ENCODE data around the gene LGR6.

Gene LGR6

GRCh38 chr1:202159534-202160371 is 33.8 kb upstream of the LGR6 start:
- Histone ChIP-seq H3K4me1 (ENCODE audit: control insufficient read depth, insufficient read depth, low read length) (peaks cover 14% of the 10 kb centered on the region; the same call in 1 of the 2 replicates), H3K36me3 (ENCODE audit: control insufficient read depth, insufficient read depth, low read length) (no peaks in the 10 kb centered on the region), H3K27me3 (ENCODE audit: control insufficient read depth, insufficient read depth, low read length) (no peaks in the 10 kb centered on the region), H3K9me3 (ENCODE audit: control insufficient read depth, insufficient read depth, low read length) (no peaks in the 10 kb centered on the region), H3K9ac (ENCODE audit: low read depth, low read length) (no peak overlapping the region), H3K4me3 (ENCODE audit: low read depth, low read length) (no peak overlapping the region), H3K27ac (ENCODE audit: low read depth, low read length) (no peak overlapping the region)

- no peak within 1 kb of the TSS for H3K27ac ChIP-seq (ENCODE audit: low read depth, low read length)
- no peaks in the 10 kb centered on the region for H3K27me3 ChIP-seq (ENCODE audit: control insufficient read depth, insufficient read depth, low read length)
- no peaks in the 10 kb centered on the region for H3K36me3 ChIP-seq (ENCODE audit: control insufficient read depth, insufficient read depth, low read length)
- no peak within 1 kb of the TSS for H3K9ac ChIP-seq (ENCODE audit: low read depth, low read length)
- no peak within 1 kb of the TSS for H3K4me3 ChIP-seq (ENCODE audit: low read depth, low read length)
- peaks cover 14% of the 10 kb centered on the region; the same call in 1 of the 2 replicates for H3K4me1 ChIP-seq (ENCODE audit: control insufficient read depth, insufficient read depth, low read length)
- H3K9me3 ChIP-seq (ENCODE audit: control insufficient read depth, insufficient read depth, low read length) = no peaks in the 10 kb centered on the region
Observed at GRCh38 chr1:202160377-202160940, 33.1 kb upstream of the LGR6 start, which contains the start of gene PTPN7. Gene PTPN7, minus strand, starts transcription at chr1:202160602. Its CDS starts 1,200 bp downstream, at chr1:202159402.

GRCh38 chr1:202161151-202162046 is 32.2 kb upstream of the LGR6 start:
- no peaks in the 10 kb centered on the region for H3K9me3 ChIP-seq (ENCODE audit: control insufficient read depth, insufficient read depth, low read length)
- no peak overlapping the region for H3K4me3 ChIP-seq (ENCODE audit: low read depth, low read length)
- no peaks in the 10 kb centered on the region for H3K36me3 ChIP-seq (ENCODE audit: control insufficient read depth, insufficient read depth, low read length)
- no peaks in the 10 kb centered on the region for H3K27me3 ChIP-seq (ENCODE audit: control insufficient read depth, insufficient read depth, low read length)
- H3K27ac ChIP-seq (ENCODE audit: low read depth, low read length) = no peak overlapping the region
- no peak overlapping the region for H3K9ac ChIP-seq (ENCODE audit: low read depth, low read length)
- H3K4me1 ChIP-seq (ENCODE audit: control insufficient read depth, insufficient read depth, low read length) = peaks cover 20% of the 10 kb centered on the region; the same call in 1 of the 2 replicates

- Histone ChIP-seq H3K36me3 (ENCODE audit: control insufficient read depth, insufficient read depth, low read length) (no peaks in the 10 kb centered on the region), H3K27me3 (ENCODE audit: control insufficient read depth, insufficient read depth, low read length) (no peaks in the 10 kb centered on the region), H3K4me1 (ENCODE audit: control insufficient read depth, insufficient read depth, low read length) (peaks cover 20% of the 10 kb centered on the region; the same call in 1 of the 2 replicates), H3K9me3 (ENCODE audit: control insufficient read depth, insufficient read depth, low read length) (no peaks in the 10 kb centered on the region), H3K4me3 (ENCODE audit: low read depth, low read length) (no peak overlapping the region), H3K27ac (ENCODE audit: low read depth, low read length) (no peak overlapping the region), H3K9ac (ENCODE audit: low read depth, low read length) (no peak overlapping the region)
Observed at GRCh38 chr1:202162047-202162417, 31.6 kb upstream of the LGR6 start.

DNA sequence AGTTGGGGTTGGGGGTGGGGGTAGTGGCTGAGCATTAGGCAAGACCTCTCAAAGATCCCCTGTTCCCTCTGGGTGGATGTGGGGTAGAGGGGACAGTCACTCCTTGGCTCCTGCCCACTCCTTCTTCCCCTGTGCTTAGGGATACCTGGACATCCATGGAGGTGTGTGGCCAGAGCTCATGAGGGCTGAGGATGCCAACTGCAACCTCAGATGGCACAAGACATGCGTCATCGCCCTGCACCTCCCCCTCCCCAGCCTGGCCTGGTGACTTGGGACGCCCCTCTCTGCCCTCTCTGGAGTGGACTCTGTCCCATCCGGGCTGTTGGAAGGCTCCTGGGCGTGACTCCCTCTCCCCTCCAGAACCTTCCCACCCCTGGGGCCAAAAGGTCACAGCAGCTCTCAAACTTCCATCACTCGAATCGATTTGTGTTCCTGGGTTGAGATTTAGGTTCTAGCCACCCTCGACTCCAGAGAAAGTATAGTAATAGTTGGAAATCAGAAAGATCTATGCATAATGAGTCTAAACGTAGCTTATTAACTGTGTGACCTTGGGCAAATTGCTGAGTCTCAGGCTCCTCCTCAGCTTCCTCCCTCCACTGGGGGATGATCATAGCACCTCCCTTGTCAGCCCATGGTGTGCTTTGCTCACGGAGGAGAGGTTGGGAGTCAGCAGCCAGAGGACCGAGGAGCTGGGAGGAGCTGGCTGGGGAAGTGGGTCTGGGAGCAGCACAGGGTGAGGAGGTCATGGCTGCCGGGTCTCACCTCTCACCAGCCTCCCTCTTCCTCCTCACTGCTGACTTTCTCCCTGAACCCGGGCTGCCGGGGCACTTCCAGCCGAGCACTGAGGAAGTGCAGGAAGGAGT is 30.9 kb upstream of the LGR6 start:
- H3K4me3 ChIP-seq (ENCODE audit: low read depth, low read length) = no peak overlapping the region
- no peak overlapping the region for H3K27ac ChIP-seq (ENCODE audit: low read depth, low read length)
- H3K9me3 ChIP-seq (ENCODE audit: control insufficient read depth, insufficient read depth, low read length) = no peaks in the 10 kb centered on the region
- no peaks in the 10 kb centered on the region for H3K36me3 ChIP-seq (ENCODE audit: control insufficient read depth, insufficient read depth, low read length)
- H3K4me1 ChIP-seq (ENCODE audit: control insufficient read depth, insufficient read depth, low read length) = peaks cover 20% of the 10 kb centered on the region; the same call in 1 of the 2 replicates
- no peaks in the 10 kb centered on the region for H3K27me3 ChIP-seq (ENCODE audit: control insufficient read depth, insufficient read depth, low read length)
- no peak overlapping the region for H3K9ac ChIP-seq (ENCODE audit: low read depth, low read length)

DNA sequence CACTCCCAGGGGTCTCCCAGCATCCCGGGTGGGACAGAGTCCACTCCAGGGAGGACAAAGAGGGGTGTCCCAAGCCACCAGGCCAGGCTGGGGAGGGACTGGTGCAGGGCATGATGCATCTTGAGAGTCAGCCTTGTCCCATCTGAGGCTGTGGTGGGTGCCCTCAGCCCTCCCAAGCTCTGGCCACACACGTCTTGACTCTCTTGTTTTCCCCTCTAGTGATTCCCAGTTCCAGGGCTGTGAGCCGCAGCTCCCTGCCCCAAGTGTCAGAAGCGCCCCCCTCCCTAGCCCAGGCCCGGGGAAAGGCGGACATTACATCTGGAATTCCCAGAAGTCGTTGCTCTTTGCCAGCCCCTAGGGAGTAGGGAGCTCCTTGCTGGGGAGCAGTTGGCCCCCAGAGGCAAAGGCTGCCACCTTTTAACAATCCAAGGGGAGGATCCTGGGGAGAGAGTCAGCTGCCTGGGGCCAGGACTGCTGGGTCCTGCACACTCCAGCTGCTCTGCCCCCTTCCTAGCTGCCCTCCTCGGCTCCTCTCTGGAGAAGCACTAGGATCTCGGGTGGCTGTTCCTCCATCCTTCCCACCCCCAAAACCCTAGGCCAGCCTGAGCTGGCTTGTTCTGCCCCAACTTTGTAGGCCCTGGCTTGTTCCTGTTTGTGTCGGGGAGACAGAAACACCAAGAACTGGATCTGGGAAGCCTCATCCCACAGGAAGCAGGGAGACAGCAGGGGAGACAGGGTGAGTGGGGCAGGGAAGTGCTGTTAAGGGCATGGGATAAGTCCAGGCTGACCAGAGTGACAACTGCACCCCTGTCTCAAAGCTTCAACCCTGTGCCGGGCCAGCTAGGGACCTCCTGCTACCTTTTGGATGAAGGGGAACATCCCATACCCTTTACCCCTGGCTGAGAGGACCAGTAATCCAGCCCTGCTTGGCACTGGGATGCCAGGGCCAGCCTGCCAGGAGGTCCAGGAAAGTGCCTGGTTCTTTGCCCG is 30.0 kb upstream of the LGR6 start:
- H3K9me3 ChIP-seq (ENCODE audit: control insufficient read depth, insufficient read depth, low read length) = no peaks in the 10 kb centered on the region
- H3K27ac ChIP-seq (ENCODE audit: low read depth, low read length) = no peak overlapping the region
- no peaks in the 10 kb centered on the region for H3K27me3 ChIP-seq (ENCODE audit: control insufficient read depth, insufficient read depth, low read length)
- H3K36me3 ChIP-seq (ENCODE audit: control insufficient read depth, insufficient read depth, low read length) = no peaks in the 10 kb centered on the region
- no peak overlapping the region for H3K9ac ChIP-seq (ENCODE audit: low read depth, low read length)
- H3K4me3 ChIP-seq (ENCODE audit: low read depth, low read length) = no peak overlapping the region
- peaks cover 20% of the 10 kb centered on the region; the same call in 1 of the 2 replicates for H3K4me1 ChIP-seq (ENCODE audit: control insufficient read depth, insufficient read depth, low read length)

DNA sequence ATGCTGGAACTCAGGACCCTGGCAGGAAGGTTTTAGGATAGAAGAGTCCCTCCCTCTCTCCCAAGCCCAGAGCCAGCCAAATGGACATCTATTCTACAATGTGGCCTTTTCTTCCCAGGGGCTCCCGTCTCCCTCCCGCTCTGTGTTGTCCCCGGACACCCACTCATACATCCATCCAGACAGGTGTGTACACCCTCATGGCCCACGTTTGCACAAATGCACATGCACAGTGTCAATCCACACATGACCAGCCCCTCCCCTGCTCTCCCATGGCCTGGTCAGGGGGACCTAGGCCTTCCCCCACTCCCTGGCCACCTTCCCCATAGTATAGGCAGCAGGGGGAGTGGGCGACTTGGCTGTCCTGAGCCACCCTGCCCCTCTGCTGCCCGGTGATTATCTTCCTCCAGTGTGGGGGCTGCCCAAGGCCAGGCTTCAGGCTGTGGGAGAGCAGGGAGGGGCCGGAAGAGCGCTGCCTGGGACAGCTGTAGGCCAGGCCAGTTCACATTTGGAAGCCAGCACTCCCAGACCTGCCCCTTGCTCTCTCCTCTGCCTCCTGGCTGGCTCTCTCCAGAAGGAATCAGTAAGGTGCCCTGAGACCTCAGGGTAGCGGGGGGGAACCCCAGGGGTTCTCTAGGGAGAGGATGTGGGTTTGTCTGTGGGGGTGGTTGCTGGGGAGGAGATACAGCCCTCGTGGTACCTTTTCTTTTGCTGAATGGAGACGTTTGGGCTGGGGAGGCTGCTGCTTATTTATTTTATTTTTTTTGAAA is 29.1 kb upstream of the LGR6 start:
- H3K36me3 ChIP-seq (ENCODE audit: control insufficient read depth, insufficient read depth, low read length) = no peaks in the 10 kb centered on the region
- H3K27me3 ChIP-seq (ENCODE audit: control insufficient read depth, insufficient read depth, low read length) = no peaks in the 10 kb centered on the region
- no peak overlapping the region for H3K4me3 ChIP-seq (ENCODE audit: low read depth, low read length)
- H3K27ac ChIP-seq (ENCODE audit: low read depth, low read length) = no peak overlapping the region
- no peak overlapping the region for H3K9ac ChIP-seq (ENCODE audit: low read depth, low read length)
- H3K4me1 ChIP-seq (ENCODE audit: control insufficient read depth, insufficient read depth, low read length) = peaks cover 13% of the 10 kb centered on the region; the same call in 1 of the 2 replicates
- H3K9me3 ChIP-seq (ENCODE audit: control insufficient read depth, insufficient read depth, low read length) = no peaks in the 10 kb centered on the region

GRCh38 chr1:202165267-202165941 is 28.2 kb upstream of the LGR6 start:
- Histone ChIP-seq H3K9me3 (ENCODE audit: control insufficient read depth, insufficient read depth, low read length) (no peaks in the 10 kb centered on the region), H3K9ac (ENCODE audit: low read depth, low read length) (no peak overlapping the region), H3K4me3 (ENCODE audit: low read depth, low read length) (no peak overlapping the region), H3K36me3 (ENCODE audit: control insufficient read depth, insufficient read depth, low read length) (no peaks in the 10 kb centered on the region), H3K27me3 (ENCODE audit: control insufficient read depth, insufficient read depth, low read length) (no peaks in the 10 kb centered on the region), H3K27ac (ENCODE audit: low read depth, low read length) (no peak overlapping the region), H3K4me1 (ENCODE audit: control insufficient read depth, insufficient read depth, low read length) (peaks cover 6% of the 10 kb centered on the region; the same call in 1 of the 2 replicates)
